Activated naive CD8-positive, alpha-beta T cell treated with anti-CD3 and anti-CD28 coated beads for 36 hours (primary cell): ENCODE results near the gene WDR83. TPM values are rescaled to one million over a fixed set of nuclear protein-coding genes. Genes with fewer than 3 reads are reported as not detected.

ENCODE experiments used
- DNase-seq: peaks from one replicate; pipeline ENCODE4 v3.0.0; 2021
- H3K27ac Mint-ChIP-seq: one replicate; pipeline ENCODE4 v1.8.0; 2022; ENCODE audit warnings: mild to moderate bottlenecking, moderate library complexity, mixed read lengths
- H3K27me3 Mint-ChIP-seq: one replicate; pipeline ENCODE4 v1.8.0; 2022; ENCODE audit warnings: mild to moderate bottlenecking, mixed read lengths
- H3K36me3 Mint-ChIP-seq: one replicate; pipeline ENCODE4 v1.8.0; 2021; ENCODE audit warnings: mild to moderate bottlenecking, mixed read lengths
- H3K4me1 Mint-ChIP-seq: one replicate; pipeline ENCODE4 v1.8.0; 2021; ENCODE audit warnings: mixed read lengths
- H3K4me3 Mint-ChIP-seq: one replicate; pipeline ENCODE4 v1.8.0; 2022; ENCODE audit warnings: mild to moderate bottlenecking, moderate library complexity, mixed read lengths
- H3K9me3 Mint-ChIP-seq: one replicate; pipeline ENCODE4 v1.8.0; 2022; ENCODE audit warnings: mixed read lengths
- total RNA-seq, 2 experiments: library from RNA; stranded (reverse); gene quantifications; one replicate each; pipeline ENCODE4 v1.2.3, GENCODE V29; 2021

Gene WDR83
- total RNA-seq, 2 experiments from 2014 or later: 25.7 to 26.8 TPM

DNA sequence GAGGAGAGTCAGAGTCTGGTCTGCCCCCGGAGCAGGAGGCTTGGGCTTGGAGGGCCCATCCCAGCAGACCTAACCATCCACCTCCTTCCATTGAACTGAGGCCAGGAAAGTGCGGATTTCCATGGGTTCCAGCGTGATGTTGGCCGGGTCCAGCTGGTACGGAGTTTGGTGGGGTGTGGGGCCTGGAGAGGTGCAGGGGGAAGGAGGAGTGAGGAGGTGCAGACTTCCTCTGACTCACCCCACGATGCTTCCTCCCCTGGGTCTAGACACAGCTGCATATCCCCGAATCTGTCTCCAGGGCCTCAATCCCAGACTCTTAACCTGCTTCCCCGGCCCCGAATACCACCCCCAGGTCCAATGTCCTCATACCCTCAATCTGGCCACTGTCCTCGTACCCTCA lies 20.1 kb upstream of the WDR83 start:
- DNase-seq: no peak
- Mint-ChIP-seq H3K9me3 (no peaks in the 10 kb centered on the region), H3K36me3 (peaks cover 26% of the 10 kb centered on the region), H3K27me3 (no peaks in the 10 kb centered on the region), H3K4me3 (no peak overlapping the region), H3K27ac (no peak overlapping the region), H3K4me1 (peaks cover 2% of the 10 kb centered on the region)

DNA sequence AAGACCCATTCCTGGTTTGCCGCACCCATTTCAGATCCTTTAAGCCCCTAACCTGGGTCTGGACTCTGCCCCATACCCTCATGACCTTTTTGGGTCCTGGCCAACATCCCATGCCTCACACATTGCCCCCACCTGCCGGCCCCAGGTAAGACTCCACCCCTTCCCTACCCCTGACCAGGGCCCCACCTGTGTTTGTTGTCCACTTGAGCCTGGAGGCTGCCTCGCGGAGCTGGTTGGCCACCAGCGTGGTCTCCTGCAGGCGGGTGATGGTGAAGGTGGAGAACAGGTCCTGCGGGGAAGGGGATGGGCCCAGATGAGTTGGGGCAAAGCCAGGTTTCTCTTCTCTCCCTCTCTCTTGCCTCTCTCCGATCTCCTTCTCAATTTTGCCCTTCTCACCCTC lies 19.6 kb upstream of the WDR83 start:
- no peak overlapping the region for H3K27ac Mint-ChIP-seq
- no peak for DNase-seq
- H3K4me1 Mint-ChIP-seq: peaks cover 2% of the 10 kb centered on the region
- no peak overlapping the region for H3K4me3 Mint-ChIP-seq
- no peaks in the 10 kb centered on the region for H3K9me3 Mint-ChIP-seq
- H3K36me3 Mint-ChIP-seq: peaks cover 30% of the 10 kb centered on the region
- H3K27me3 Mint-ChIP-seq: no peaks in the 10 kb centered on the region

DNA sequence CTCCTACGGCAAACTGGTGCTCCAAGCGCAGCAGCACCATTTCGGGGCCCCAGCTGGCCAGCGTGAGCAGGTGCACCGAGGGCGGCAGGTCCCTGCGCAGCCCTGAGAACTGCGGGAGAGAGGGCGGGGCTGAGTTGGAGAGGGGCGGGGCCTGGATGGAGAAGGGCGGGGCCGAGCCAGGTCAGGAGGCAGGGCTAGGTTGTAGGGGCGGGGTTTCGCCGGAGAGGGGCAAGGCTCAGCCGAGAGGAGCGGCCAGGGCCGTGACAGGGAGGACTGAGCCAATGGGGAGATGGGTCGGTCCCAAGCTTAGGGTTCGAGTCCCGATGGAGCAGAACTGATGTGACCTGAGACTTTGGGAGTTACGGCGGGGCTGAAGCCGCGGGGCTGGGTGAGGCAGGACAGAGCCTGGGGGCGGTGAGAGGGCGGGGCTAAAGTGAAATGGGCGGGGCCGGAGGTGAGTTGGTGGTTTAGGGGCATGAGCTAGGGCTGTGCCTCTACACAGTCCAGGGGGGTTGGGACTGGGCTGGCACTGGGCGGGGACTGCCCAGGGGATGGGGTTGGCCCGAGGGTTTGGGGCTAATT lies 19.0 kb upstream of the WDR83 start:
- Mint-ChIP-seq H3K9me3 (no peaks in the 10 kb centered on the region), H3K27me3 (no peaks in the 10 kb centered on the region), H3K27ac (no peak overlapping the region), H3K36me3 (peaks cover 33% of the 10 kb centered on the region), H3K4me3 (no peak overlapping the region), H3K4me1 (peaks cover 2% of the 10 kb centered on the region)
- peak; percentile 57 for DNase-seq

DNA sequence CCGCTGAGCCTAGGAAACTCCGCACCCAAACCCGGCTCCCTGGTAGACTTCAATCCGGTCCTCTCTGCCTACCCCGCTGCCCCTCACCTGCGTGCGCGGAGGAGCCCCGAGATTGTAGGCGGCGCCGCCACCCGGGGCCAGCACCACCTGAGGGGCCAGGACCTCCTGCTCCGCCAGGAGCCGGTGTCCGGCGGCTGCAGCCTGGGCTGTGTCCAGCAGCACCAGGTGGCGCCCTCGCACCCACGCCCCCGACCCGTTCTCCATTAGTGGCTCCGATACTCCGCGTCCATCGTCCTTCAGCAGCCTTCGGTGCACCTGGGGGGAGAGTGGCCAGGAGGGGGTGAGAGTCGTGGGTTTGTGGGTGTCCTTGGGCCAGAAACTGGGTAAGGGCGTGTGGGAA lies 18.5 kb upstream of the WDR83 start:
- DNase-seq: no peak
- Mint-ChIP-seq H3K27me3 (no peaks in the 10 kb centered on the region), H3K9me3 (no peaks in the 10 kb centered on the region), H3K36me3 (peaks cover 33% of the 10 kb centered on the region), H3K27ac (no peak overlapping the region), H3K4me3 (no peak overlapping the region), H3K4me1 (peaks cover 2% of the 10 kb centered on the region)

DNA sequence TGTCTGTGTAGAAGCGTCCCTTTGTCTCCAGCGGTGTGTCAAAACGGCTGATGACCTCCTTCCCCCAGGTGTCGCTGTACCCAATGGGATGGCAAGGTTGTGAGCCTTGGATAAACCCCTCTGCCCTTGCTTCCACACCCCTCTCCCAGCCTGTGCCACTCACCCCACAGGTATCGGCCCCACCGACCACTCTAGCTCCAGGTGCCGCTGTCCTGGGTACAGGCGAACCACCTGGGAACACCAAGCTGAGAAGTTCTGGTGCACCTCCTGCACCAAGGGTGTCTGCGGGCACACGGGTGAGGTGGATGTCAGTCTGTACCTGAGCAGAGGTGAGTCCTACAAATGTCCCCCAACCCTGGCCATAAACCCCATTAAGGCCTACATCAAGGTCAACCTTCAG lies 16.7 kb upstream of the WDR83 start:
- no peak overlapping the region for H3K4me3 Mint-ChIP-seq
- no peaks in the 10 kb centered on the region for H3K9me3 Mint-ChIP-seq
- H3K36me3 Mint-ChIP-seq: peaks cover 37% of the 10 kb centered on the region
- H3K27me3 Mint-ChIP-seq: no peaks in the 10 kb centered on the region
- H3K4me1 Mint-ChIP-seq: peaks cover 2% of the 10 kb centered on the region
- DNase-seq: no peak
- H3K27ac Mint-ChIP-seq: no peak overlapping the region

DNA sequence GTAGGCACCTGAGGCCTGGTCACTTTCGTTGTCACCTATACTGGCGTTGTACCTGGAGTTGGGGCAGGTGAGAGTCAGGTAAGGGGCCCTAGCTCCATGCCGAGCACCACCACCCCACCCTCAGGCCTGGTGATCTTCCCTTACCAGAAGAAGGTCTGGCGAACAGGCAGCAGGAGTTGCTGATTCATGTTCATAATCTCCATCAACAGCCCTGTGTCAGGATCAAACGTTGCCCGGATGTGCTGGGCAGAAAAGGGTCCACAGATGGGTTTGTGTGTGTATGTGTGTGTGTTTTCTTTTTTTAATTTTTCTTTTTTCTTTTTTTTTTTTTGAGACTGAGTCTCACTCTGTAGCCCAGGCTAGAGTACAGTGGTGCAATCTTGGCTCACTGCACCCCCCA lies 14.4 kb upstream of the WDR83 start:
- no peak for DNase-seq
- H3K27me3 Mint-ChIP-seq: no peaks in the 10 kb centered on the region
- peaks cover 57% of the 10 kb centered on the region for H3K36me3 Mint-ChIP-seq
- H3K4me1 Mint-ChIP-seq: peaks cover 2% of the 10 kb centered on the region
- no peak overlapping the region for H3K27ac Mint-ChIP-seq
- H3K4me3 Mint-ChIP-seq: no peak overlapping the region
- H3K9me3 Mint-ChIP-seq: no peaks in the 10 kb centered on the region

DNA sequence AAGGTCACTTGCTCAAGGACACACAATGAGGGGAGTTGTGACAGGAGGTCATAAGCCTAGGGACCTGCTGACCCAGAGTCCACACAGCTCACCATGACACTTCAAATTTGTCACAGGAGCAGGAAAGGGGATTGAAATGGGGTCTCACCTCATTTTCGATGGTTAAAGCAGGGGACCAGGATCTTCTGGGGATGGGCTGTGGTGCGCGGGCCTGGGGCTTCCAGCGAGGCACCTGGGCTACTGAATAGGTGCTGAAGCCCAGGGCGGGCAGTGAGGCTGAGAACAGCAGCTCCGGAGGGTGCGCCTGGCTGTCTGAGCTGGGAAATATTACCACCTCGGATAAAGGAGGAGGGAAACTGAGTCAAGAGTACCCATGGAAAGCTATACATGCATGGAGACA lies 11.1 kb upstream of the WDR83 start:
- no peaks in the 10 kb centered on the region for H3K9me3 Mint-ChIP-seq
- peaks cover 48% of the 10 kb centered on the region for H3K36me3 Mint-ChIP-seq
- H3K4me1 Mint-ChIP-seq: no peaks in the 10 kb centered on the region
- no peak overlapping the region for H3K27ac Mint-ChIP-seq
- H3K27me3 Mint-ChIP-seq: no peaks in the 10 kb centered on the region
- no peak overlapping the region for H3K4me3 Mint-ChIP-seq
- DNase-seq: no peak

DNA sequence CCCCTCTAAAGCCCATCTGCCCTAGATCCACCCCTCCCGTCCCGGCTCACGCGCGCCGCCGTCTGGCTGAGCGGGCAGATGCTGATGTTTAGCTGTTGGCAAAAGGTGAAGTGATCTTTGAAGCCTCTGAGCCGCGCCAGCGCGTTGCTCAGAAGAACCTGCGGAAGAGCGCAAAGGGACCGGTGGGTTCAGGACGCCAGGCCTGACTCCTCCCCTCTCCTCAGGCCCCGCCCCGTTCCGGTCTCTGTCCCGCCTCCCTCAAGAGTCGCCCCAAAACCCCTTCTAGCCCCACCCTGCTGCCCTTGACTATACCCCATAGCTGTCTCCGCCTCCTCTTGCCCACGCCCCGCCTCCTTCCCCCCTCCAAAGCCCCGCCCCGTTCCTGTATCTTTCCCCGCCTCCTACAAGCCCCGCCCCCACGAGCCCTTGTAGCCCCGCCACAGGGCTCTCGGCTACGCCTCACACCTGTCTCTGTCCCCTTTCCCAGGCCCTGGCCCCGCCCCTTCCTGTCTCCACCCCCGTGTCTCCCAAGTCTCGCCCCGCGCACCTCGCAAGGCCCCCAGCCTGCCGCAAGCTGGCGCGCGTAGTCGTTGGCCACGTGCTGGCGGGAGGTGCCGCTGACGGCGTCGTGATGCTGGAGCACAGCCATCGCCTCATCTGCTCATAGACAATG lies 9.6 kb upstream of the WDR83 start:
- no peaks in the 10 kb centered on the region for H3K9me3 Mint-ChIP-seq
- no peaks in the 10 kb centered on the region for H3K27me3 Mint-ChIP-seq
- no peak overlapping the region for H3K4me3 Mint-ChIP-seq
- no peak overlapping the region for H3K27ac Mint-ChIP-seq
- peaks cover 40% of the 10 kb centered on the region for H3K36me3 Mint-ChIP-seq
- H3K4me1 Mint-ChIP-seq: no peaks in the 10 kb centered on the region
- DNase-seq: peak; percentile 32

DNA sequence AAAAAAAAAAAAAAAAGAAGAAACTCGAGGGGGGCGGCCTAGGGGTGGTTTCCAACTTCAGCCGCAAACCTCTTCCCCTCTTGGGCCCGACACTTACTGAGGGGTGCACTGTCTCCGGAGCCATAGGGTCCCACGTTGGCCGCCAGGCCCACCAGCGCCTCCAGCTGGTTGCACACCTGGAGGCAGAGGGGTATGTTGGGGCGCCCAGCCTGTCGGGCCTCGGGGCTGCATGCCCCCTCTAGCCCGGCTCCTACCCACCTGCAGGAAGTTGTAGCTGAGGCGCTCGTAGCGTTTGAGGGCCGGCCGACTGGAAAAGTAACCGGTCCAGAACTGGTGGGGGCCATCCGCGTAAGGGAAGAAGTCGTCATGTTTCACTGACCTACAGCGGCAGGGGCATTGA lies 8.6 kb upstream of the WDR83 start:
- H3K27ac Mint-ChIP-seq: no peak overlapping the region
- H3K27me3 Mint-ChIP-seq: no peaks in the 10 kb centered on the region
- no peaks in the 10 kb centered on the region for H3K9me3 Mint-ChIP-seq
- H3K4me1 Mint-ChIP-seq: no peaks in the 10 kb centered on the region
- peaks cover 39% of the 10 kb centered on the region for H3K36me3 Mint-ChIP-seq
- H3K4me3 Mint-ChIP-seq: no peak overlapping the region
- DNase-seq: no peak

DNA sequence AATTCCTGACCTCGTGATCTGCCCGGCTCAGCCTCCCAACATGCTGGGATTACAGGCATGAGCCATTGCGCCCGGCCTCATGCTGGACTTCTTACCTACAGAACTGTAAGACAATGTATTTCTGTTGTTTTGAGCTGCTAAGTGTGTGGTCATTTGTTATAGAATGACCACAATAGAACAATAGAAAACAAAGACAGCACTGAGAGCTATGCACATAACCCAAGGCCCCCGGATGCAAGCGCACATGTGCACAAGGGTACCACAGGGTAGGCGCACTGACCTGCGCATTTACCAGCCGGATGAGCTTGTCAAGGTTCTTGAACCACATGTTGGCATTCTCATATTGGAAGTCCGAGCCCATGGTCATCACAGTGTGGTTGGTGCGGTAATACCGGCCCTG lies 5.6 kb upstream of the WDR83 start:
- DNase-seq: no peak
- Mint-ChIP-seq H3K36me3 (peaks cover 46% of the 10 kb centered on the region), H3K4me3 (no peak overlapping the region), H3K4me1 (peaks cover 7% of the 10 kb centered on the region), H3K9me3 (no peaks in the 10 kb centered on the region), H3K27ac (no peak overlapping the region), H3K27me3 (no peaks in the 10 kb centered on the region)

DNA sequence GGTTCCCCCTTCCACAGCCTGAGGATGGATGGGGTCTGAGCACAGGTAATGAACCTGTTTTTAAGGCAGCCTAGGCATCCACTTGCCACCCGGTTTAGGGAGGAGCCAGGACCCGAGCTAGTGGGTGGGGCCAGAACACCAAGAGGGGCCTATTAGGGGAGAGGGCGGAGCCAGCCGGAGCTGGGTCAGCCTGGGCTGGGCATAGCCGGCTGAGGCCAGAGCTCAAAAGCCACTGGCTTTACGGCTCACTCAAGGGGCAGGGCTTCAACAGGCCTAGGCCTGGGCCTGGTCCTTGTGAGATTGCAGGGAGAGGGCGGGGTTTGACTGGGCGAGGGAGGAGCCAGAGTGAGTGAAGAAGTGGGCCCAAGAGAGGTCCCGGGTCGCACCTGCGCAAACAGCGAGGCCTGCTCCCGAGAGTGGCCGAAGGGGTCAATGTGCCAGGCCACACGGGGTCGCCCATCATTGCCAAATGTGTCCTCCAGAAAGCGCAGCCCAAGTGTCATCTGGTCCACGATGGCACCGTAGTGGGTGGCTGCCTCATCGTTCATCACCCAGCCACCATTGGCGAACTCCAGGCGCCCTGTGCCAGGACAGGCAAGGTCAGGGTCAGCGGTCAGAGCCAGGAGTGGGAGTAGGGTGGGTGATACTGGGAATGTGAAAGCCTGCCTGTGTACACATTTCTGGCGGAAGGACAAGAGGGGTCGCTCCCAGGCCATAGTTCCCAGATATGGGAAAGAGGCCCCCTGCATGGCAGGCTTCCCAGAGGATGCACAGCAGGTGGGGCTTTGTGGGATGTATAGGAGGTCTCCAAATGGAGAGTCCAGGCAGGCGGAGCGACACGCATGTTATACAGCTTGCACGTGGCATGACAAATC lies 2.0 kb upstream of the WDR83 start:
- Mint-ChIP-seq H3K27ac (peak overlapping the region; percentile 89), H3K9me3 (no peaks in the 10 kb centered on the region), H3K4me1 (peaks cover 19% of the 10 kb centered on the region), H3K36me3 (peaks cover 43% of the 10 kb centered on the region), H3K4me3 (peak overlapping the region; percentile 89), H3K27me3 (no peaks in the 10 kb centered on the region)
- peak; percentile 30 for DNase-seq

DNA sequence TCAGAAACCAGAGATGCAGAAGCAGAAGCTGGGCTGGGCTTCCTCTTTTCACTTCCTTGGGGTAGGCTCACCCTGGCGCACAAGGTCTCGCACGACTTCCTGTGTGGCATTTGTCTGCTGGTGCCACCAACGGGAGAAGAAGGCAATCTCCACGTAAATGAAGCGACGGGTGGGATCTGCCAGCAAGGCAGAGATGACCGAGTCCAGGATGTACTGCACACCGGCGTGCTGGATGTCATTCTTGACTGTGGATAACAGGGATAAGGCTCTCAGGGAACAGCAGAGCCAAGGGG lies 1.4 kb upstream of the WDR83 start:
- Mint-ChIP-seq H3K9me3 (no peaks in the 10 kb centered on the region), H3K4me3 (peak overlapping the region; percentile 89), H3K4me1 (peaks cover 19% of the 10 kb centered on the region), H3K36me3 (peaks cover 44% of the 10 kb centered on the region), H3K27me3 (no peaks in the 10 kb centered on the region), H3K27ac (peak overlapping the region; percentile 89)
- DNase-seq: peak; percentile 61

DNA sequence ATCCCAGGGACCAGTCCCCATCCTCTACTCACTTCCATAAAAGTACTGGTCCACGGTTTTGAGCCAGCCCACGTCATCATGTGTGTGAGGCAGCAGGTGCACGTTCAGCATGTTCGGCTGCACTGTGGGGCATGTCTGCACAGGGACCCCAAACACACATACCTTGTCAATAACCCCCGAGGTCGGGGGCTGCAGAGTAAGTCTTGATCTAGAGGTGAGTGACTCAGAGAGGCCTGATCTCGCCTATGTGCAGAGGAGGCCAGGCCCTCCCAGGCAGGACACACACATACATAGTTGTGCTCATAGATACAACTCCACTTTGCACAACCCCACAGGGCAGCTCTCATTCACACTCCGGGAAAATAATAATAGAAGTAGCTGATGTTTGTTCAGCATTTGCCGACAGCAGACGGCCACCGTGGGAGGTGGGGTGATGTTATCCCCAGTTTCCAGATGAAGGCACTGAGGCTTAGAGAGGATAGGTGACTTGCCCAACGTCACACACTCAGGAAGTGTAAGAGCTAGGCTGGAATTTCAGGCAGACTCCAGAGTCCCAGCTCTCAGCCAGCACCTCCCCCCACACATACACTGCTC lies 839 bp upstream of the WDR83 start:
- H3K4me1 Mint-ChIP-seq: peaks cover 21% of the 10 kb centered on the region
- H3K4me3 Mint-ChIP-seq: peak overlapping the region; percentile 89
- peak; percentile 38 for DNase-seq
- peak overlapping the region; percentile 89 for H3K27ac Mint-ChIP-seq
- H3K36me3 Mint-ChIP-seq: peaks cover 44% of the 10 kb centered on the region
- no peaks in the 10 kb centered on the region for H3K9me3 Mint-ChIP-seq
- H3K27me3 Mint-ChIP-seq: no peaks in the 10 kb centered on the region

DNA sequence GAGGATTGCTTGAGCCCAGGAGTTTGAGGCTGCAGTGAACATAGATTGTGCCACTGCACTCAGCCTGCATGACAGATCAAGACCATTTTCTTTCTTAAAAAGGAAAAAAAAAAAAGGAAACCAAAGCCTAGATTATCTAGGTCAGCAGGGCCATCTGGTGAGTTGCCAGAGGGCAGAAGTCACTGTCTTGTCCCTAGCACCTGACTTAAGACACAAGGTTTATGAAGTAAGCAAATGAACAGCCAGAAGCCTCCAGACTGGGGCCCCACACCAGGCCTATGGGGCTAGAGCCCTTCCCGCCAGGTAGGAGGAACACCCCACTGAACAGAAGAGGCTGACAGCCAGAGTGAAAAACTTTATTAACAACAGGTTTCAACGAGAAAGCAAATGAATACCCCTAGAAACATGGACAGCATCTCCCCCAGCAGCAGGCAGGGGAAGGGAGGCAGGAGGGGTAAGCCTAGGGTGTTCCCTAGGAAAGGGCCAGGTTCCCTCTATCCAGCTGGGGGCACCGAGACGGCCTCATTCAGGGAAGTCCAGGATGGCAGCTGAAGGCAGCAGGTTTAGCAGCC lies 1.2 kb downstream of the WDR83 start:
- H3K4me1 Mint-ChIP-seq: peaks cover 28% of the 10 kb centered on the region
- H3K4me3 Mint-ChIP-seq: peak overlapping the region; percentile 98
- H3K27me3 Mint-ChIP-seq: no peaks in the 10 kb centered on the region
- peaks cover 51% of the 10 kb centered on the region for H3K36me3 Mint-ChIP-seq
- DNase-seq: no peak
- no peak overlapping the region for H3K27ac Mint-ChIP-seq
- H3K9me3 Mint-ChIP-seq: no peaks in the 10 kb centered on the region

DNA sequence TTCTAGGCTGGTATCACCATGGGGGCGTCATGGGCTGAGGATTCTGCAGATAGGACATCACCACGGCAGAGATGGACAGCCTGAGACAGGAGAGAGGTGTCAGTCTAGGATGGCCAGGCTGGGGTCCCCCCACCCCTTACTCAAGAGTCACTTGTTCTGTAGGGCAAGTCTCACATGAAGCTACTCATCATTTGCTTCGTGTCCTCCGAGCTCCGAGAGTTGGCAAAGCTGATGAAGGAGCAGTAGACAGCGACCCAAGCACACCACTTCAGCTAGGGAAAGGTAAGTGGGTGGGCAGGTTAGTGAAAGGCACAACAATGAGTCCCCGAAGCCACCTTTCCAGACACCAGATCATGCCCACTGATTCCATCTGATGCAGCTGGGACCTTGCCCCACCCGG lies 1.7 kb downstream of the WDR83 start:
- peak overlapping the region; percentile 100 for H3K27ac Mint-ChIP-seq
- peaks cover 46% of the 10 kb centered on the region for H3K36me3 Mint-ChIP-seq
- no peaks in the 10 kb centered on the region for H3K9me3 Mint-ChIP-seq
- H3K27me3 Mint-ChIP-seq: no peaks in the 10 kb centered on the region
- DNase-seq: no peak
- peaks cover 28% of the 10 kb centered on the region for H3K4me1 Mint-ChIP-seq
- H3K4me3 Mint-ChIP-seq: peak overlapping the region; percentile 98
